ENCODE measurements around the gene METTL9.
"Not testable (repeated sequence)": the region's sequence is repeated elsewhere in the genome, so short reads cannot be mapped to it uniquely, and the experiment has no call there.

The METTL9 gene

DNA sequence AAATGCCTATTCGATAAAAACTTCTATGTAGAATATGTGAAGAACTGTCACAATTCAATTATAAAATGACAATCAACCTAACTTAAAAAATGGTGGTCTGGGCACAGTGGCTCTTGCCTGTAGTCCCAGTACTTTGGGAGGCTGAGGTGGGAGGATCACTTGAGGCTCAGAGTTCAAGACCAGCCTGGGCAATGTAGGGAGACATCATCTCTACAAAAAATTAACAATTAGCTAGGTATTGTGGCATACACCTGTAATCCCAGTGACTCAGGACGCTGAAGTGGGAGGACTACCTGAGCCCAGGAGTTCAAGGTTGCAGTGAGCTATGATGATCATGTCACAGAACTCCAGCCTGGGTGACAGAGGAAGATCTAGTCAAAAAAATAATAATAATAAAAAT, 18.6 kb upstream of the METTL9 start:
- peaks cover 0 to 5% (median 0%) of the 10 kb centered on the region in 4 donors for H3K4me1 ChIP-seq
- H3K27me3 ChIP-seq: no peaks in the 10 kb centered on the region
- TF ChIP-seq, protein P1, sequence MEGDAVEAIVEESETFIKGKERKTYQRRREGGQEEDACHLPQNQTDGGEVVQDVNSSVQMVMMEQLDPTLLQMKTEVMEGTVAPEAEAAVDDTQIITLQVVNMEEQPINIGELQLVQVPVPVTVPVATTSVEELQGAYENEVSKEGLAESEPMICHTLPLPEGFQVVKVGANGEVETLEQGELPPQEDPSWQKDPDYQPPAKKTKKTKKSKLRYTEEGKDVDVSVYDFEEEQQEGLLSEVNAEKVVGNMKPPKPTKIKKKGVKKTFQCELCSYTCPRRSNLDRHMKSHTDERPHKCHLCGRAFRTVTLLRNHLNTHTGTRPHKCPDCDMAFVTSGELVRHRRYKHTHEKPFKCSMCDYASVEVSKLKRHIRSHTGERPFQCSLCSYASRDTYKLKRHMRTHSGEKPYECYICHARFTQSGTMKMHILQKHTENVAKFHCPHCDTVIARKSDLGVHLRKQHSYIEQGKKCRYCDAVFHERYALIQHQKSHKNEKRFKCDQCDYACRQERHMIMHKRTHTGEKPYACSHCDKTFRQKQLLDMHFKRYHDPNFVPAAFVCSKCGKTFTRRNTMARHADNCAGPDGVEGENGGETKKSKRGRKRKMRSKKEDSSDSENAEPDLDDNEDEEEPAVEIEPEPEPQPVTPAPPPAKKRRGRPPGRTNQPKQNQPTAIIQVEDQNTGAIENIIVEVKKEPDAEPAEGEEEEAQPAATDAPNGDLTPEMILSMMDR (IDR thresholded peaks at IDR 0.05): no peak
- no peak for DNase-seq
- H3K27ac ChIP-seq: no peak overlapping the region
- H3K9me3 ChIP-seq: no peaks in the 10 kb centered on the region
- no peaks in the 10 kb centered on the region for H3K36me3 ChIP-seq
- H3K4me3 ChIP-seq: no peak overlapping the region
- intact Hi-C loops (cut with DNase I; ENCODE audit: low total_unique reads): no loop called here

DNA sequence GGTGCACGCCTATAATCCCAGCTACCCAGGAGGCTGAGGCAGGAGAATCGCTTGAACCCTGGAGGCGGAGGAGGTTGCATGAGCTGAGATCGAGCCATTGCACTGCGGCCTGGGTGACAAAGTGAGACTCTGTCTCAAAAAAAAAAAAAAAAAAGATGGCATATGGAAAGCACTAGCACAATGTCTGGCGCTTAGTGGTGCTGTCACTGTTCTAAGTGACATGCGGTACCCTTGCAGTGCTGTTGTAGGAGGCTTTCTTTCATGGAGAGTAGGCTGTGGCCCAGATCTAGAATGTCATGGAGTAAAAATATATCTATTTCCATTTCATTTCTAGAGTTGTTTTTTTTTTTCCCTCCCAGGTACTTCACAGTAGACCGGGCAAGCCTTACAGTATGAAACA, 14.6 kb upstream of the METTL9 start:
- Histone ChIP-seq H3K9me3 (no peaks in the 10 kb centered on the region), H3K36me3 (no peaks in the 10 kb centered on the region), H3K27me3 (no peaks in the 10 kb centered on the region), H3K4me1 (peaks cover 0 to 5% (median 0%) of the 10 kb centered on the region in 4 donors), H3K27ac (no peak overlapping the region), H3K4me3 (no peak overlapping the region)
- TF ChIP-seq, protein P1 (IDR thresholded peaks at IDR 0.05): no peak
- intact Hi-C loops (cut with DNase I; ENCODE audit: low total_unique reads): loop anchor here (2.0 kb wide), 1 partner anchor 60 kb away; no protein-coding TSS in a partner anchor
- no peak for DNase-seq

DNA sequence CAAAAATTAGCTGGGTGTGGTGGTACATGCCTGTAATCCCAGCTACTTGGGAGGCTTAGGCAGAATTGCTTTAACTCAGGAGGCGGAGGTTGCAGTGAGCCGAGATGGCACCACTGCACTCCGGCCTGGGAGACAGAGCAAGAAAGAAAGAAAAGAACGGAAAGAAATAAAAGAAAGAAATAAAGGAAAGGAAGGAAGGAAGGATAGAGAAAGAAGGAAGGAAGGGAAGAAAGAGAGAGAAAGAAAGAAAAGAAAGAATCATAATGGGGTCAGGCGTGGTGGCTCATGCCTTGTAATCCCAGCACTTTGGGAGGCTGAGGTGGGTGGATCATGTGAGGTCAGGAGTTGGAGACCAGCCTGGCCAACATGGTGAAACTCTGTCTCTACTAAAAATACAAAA, 10.8 kb upstream of the METTL9 start:
- H3K4me3 ChIP-seq; H3K4me1 ChIP-seq; intact Hi-C loops (cut with DNase I; ENCODE audit: low total_unique reads); H3K9me3 ChIP-seq; H3K27me3 ChIP-seq; DNase-seq; H3K36me3 ChIP-seq; H3K27ac ChIP-seq: not testable (repeated sequence)

DNA sequence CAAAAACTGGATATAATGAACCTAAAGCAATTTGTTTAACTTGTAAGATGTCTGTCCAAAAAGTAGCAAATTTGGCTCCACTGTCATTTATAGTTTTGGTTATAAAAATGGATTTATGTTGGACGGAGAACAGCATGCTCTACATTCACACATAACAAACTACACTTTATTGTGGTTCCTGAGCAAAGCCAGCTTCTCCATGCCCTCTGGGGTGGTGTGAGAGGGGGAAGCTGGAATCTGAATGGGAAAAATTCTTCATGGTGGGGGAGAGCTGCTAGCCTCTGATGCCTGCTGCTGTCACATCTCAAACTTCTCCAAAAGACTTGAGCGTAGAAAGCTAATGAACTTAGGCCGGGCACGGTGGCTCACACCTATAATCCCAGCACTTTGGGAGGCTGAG, 9.8 kb upstream of the METTL9 start:
- no peaks in the 10 kb centered on the region for H3K36me3 ChIP-seq
- H3K27ac ChIP-seq: no peak overlapping the region
- H3K27me3 ChIP-seq: no peaks in the 10 kb centered on the region
- no peaks in the 10 kb centered on the region for H3K4me1 ChIP-seq
- no peak for DNase-seq
- TF ChIP-seq, protein P1 (IDR thresholded peaks at IDR 0.05): no peak
- H3K4me3 ChIP-seq: no peak overlapping the region
- intact Hi-C loops (cut with DNase I; ENCODE audit: low total_unique reads): no loop called here
- H3K9me3 ChIP-seq: no peaks in the 10 kb centered on the region

DNA sequence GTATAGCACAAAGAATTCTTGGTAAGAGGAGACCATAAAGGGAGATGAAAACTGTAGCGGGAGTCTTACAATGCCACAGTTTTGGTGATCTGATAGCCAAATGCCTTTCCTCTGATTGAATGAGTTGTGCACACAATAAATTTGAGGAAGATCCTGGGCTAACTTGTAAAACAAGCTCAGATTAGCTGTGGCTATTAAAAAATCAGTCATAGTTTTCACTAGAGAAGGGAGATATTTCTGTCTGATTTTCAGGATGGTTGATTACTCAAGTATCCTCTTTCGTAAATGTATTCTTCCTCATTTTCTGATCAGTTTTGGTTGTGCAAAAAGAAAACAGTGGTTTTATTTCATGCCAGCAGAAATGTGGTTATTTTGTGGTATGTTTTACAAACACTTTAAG, 9.1 kb upstream of the METTL9 start:
- no peaks in the 10 kb centered on the region for H3K36me3 ChIP-seq
- no peaks in the 10 kb centered on the region for H3K27me3 ChIP-seq
- no peak overlapping the region for H3K4me3 ChIP-seq
- no peak overlapping the region for H3K27ac ChIP-seq
- no peaks in the 10 kb centered on the region for H3K4me1 ChIP-seq
- no peaks in the 10 kb centered on the region for H3K9me3 ChIP-seq
- TF ChIP-seq, protein P1 (IDR thresholded peaks at IDR 0.05): no peak
- DNase-seq: no peak
- intact Hi-C loops (cut with DNase I; ENCODE audit: low total_unique reads): no loop called here

DNA sequence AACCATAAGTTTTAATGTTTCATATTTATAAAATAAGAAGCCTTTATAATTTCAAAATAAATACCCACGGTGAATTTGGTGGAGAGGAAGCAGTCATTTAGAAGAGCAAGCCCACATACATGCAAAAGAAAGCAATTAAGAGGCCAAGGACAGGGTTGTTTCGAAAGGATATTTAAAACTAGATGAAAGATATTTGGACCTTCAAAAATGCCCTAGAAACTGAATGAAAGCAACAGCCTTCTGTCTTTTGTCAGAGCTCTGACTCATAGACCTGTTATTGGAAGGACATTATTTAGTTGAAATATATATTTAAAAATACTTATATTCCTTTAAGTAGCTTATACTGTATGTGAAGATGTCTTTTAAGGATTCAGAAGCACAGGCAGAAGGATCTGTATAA, 8.6 kb upstream of the METTL9 start:
- Histone ChIP-seq H3K4me1 (no peaks in the 10 kb centered on the region), H3K4me3 (no peak overlapping the region), H3K27ac (no peak overlapping the region), H3K27me3 (no peaks in the 10 kb centered on the region), H3K9me3 (no peaks in the 10 kb centered on the region), H3K36me3 (no peaks in the 10 kb centered on the region)
- intact Hi-C loops (cut with DNase I; ENCODE audit: low total_unique reads): no loop called here
- TF ChIP-seq, protein P1 (IDR thresholded peaks at IDR 0.05): no peak
- DNase-seq: no peak

Measured in tibial artery (tissue), 4 donors.